ENCODE measurements around the gene PPIL4.

DNA sequence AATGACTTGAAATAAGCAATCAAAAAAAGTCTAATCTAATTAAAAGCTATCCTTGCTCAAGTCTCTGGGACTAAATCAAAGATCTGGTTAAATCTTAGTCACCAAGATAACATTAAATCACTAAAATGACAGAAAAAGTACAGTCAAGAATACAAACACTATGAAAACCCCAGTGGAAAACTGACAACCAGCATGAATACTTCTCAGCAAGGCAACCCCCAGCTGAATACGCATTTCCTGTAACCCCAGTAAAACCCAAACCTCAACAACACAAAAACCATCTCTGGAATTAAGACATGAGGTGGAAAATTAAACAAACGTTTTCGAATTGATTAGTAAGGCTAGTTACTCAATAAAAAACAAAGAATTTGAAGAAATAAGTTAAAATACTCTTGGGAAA lies 37.4 kb downstream of the PPIL4 start:
- TF ChIP-seq, protein P1, sequence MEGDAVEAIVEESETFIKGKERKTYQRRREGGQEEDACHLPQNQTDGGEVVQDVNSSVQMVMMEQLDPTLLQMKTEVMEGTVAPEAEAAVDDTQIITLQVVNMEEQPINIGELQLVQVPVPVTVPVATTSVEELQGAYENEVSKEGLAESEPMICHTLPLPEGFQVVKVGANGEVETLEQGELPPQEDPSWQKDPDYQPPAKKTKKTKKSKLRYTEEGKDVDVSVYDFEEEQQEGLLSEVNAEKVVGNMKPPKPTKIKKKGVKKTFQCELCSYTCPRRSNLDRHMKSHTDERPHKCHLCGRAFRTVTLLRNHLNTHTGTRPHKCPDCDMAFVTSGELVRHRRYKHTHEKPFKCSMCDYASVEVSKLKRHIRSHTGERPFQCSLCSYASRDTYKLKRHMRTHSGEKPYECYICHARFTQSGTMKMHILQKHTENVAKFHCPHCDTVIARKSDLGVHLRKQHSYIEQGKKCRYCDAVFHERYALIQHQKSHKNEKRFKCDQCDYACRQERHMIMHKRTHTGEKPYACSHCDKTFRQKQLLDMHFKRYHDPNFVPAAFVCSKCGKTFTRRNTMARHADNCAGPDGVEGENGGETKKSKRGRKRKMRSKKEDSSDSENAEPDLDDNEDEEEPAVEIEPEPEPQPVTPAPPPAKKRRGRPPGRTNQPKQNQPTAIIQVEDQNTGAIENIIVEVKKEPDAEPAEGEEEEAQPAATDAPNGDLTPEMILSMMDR (IDR thresholded peaks at IDR 0.05), result no peak
- no peak for TF ChIP-seq POLR2A (IDR thresholded peaks at IDR 0.05)

All from uterus (tissue), 2 donors.